ENCODE measurements around the gene BACH2. TPM values are rescaled to one million over a fixed set of nuclear protein-coding genes. Genes with fewer than 3 reads are reported as not detected.

Gene BACH2
- total RNA-seq, 2 donors from 2014 or later, result 5.2 to 5.7 TPM

DNA sequence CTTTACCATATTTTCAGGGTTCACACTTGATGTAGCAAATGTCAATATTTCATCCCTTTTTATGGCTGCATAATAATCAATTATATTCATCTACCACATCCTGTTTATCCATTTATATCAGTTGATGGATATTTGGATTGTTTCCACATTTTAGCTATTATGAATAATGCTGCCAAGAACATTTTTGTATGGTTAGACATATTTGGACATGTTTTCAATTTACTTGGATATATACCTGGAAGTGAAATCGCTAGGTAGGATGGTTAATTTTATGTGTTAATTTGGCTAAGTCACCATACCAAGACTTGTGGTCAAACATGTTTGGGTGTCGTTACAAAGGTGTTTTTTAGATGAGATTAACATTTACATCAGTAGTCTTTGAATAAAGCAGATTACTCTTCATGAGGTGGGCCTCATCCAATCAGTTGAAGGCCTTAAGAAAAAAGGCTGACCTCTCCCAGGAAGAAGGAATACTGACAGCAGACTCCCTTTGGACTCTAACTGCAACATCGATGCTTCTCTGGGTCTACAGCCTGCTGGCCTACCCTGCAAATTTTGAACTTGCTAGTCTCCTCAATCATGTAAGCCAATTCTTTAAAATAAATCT, 196.5 kb downstream of the BACH2 start:
- no peaks in the 10 kb centered on the region for H3K4me1 ChIP-seq (replicated peaks)
- H3K27me3 ChIP-seq (replicated peaks; ENCODE audit: insufficient read depth), result no peaks in the 10 kb centered on the region
- no peak for DNase-seq (ENCODE audit: low spot score)
- WGBS, result 87% methylated on average over 3 of the region's 3 CpGs
- intact Hi-C loops (cut with DNase I), result no loop called here
- H3K36me3 ChIP-seq, result no peaks in the 10 kb centered on the region
- TF ChIP-seq, protein P1, sequence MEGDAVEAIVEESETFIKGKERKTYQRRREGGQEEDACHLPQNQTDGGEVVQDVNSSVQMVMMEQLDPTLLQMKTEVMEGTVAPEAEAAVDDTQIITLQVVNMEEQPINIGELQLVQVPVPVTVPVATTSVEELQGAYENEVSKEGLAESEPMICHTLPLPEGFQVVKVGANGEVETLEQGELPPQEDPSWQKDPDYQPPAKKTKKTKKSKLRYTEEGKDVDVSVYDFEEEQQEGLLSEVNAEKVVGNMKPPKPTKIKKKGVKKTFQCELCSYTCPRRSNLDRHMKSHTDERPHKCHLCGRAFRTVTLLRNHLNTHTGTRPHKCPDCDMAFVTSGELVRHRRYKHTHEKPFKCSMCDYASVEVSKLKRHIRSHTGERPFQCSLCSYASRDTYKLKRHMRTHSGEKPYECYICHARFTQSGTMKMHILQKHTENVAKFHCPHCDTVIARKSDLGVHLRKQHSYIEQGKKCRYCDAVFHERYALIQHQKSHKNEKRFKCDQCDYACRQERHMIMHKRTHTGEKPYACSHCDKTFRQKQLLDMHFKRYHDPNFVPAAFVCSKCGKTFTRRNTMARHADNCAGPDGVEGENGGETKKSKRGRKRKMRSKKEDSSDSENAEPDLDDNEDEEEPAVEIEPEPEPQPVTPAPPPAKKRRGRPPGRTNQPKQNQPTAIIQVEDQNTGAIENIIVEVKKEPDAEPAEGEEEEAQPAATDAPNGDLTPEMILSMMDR (IDR thresholded peaks at IDR 0.05), result no peak
- peak; percentile 13 for TF ChIP-seq POLR2AphosphoS5 (IDR thresholded peaks at IDR 0.05)
- TF ChIP-seq POLR2A (IDR thresholded peaks at IDR 0.05), result no peak
- H3K27ac ChIP-seq, result no peak overlapping the region
- no peaks in the 10 kb centered on the region for H3K9me3 ChIP-seq
- H3K4me3 ChIP-seq, result no peak overlapping the region

DNA sequence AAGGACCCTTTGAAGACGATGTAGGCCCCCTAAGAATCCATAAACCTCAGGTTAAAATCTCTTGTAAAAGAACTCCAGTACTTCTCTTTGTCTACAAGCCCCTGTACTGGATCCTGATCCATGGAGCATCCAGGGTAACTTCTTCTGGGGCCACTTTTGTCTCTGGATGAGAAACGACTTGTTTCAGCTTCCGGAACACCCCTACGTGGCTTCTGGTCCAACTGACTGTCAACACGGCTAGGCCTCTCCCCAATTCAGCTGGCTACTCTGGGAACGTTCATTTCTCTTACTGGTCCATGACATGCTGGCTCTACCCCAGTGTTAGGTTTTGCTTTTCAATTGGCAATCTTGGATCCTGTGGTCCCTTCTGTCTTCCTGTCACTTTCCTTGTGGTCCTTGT, 198.0 kb downstream of the BACH2 start:
- Histone ChIP-seq H3K4me1 (replicated peaks) (no peaks in the 10 kb centered on the region), H3K9me3 (no peaks in the 10 kb centered on the region), H3K27ac (peak overlapping the region; percentile 48 to 67), H3K36me3 (no peaks in the 10 kb centered on the region), H3K27me3 (replicated peaks; ENCODE audit: insufficient read depth) (no peaks in the 10 kb centered on the region), H3K4me3 (no peak overlapping the region)
- intact Hi-C loops (cut with DNase I), result loop anchor here (2.0 to 10.0 kb wide), 4 partner anchors 119 to 376 kb away; partner anchors contain the start of gene BACH2
- whole genome bisulfite sequencing, result 36% methylated on average over 6 of the region's 6 CpGs
- DNase-seq (ENCODE audit: low spot score), result no peak
- TF ChIP-seq, protein P1 (IDR thresholded peaks at IDR 0.05), result no peak
- no peak for TF ChIP-seq POLR2A (IDR thresholded peaks at IDR 0.05)
- no peak for TF ChIP-seq POLR2AphosphoS5 (IDR thresholded peaks at IDR 0.05)

DNA sequence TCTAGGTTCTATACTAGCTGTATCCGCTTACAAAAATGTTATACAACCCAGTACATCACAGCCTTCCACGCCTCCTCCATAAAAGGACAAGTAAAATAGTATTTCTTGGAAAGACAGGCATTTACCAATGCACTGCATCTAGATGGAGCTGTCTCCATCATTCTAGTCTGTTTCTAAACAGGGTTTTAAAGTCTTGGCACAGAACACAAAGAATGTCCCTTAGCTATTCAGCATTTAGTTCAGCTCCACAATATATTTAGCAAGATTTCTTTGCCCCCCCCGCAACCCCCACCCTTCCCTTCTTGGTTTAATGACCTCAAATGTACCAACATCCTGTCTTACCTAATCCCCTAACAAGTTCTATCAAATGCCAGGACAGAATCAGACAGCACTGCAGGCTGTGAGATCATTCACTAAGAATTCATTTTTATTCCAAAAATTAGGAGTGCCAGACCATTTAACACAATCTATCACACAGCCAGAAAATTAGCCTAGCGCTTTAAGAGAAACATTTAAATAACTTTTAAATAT, 198.6 kb downstream of the BACH2 start:
- DNase-seq (ENCODE audit: low spot score), result peak; percentile 75
- Histone ChIP-seq H3K36me3 (no peaks in the 10 kb centered on the region), H3K9me3 (no peaks in the 10 kb centered on the region), H3K27ac (peak overlapping the region; percentile 48 to 67), H3K4me3 (no peak overlapping the region), H3K27me3 (replicated peaks; ENCODE audit: insufficient read depth) (no peaks in the 10 kb centered on the region), H3K4me1 (replicated peaks) (no peaks in the 10 kb centered on the region)
- 14% methylated on average over 4 of the region's 4 CpGs for WGBS
- TF ChIP-seq, protein P1 (IDR thresholded peaks at IDR 0.05), result peak in 3 of 4 experiments; percentile 15 to 46 (median 43)
- TF ChIP-seq POLR2A (IDR thresholded peaks at IDR 0.05), result no peak
- peak; percentile 82 for TF ChIP-seq POLR2AphosphoS5 (IDR thresholded peaks at IDR 0.05)
- intact Hi-C loops (cut with DNase I), result loop anchor here (2.0 to 10.0 kb wide), 4 partner anchors 119 to 377 kb away; partner anchors contain the start of gene BACH2

DNA sequence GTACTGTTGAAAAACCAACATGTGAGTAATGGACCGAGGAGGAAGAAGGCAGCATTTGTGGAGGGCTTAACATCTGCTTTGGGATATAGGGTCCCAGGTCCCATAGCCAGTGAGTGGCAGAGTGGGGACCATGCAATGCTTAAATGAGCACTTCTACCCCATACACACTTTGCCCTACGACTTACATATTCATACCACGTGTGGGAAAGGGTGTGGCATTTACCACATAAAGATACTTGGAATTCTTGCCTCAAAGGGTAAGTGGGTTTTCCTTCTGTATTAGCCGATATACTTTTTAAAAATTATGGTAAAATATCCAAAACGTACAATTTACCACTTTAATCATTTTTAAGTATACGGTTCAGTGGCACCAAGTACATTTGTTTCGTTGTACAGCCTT, 199.3 kb downstream of the BACH2 start:
- DNase-seq (ENCODE audit: low spot score), result no peak
- Histone ChIP-seq H3K4me1 (replicated peaks) (no peaks in the 10 kb centered on the region), H3K36me3 (no peaks in the 10 kb centered on the region), H3K4me3 (no peak overlapping the region), H3K27me3 (replicated peaks; ENCODE audit: insufficient read depth) (no peaks in the 10 kb centered on the region), H3K9me3 (no peaks in the 10 kb centered on the region), H3K27ac (peak overlapping the region; percentile 13 to 48)
- TF ChIP-seq POLR2AphosphoS5 (IDR thresholded peaks at IDR 0.05) (no peak), POLR2A (IDR thresholded peaks at IDR 0.05) (no peak)
- TF ChIP-seq, protein P1 (IDR thresholded peaks at IDR 0.05), result no peak
- intact Hi-C loops (cut with DNase I), result loop anchor here (5.0 to 10.0 kb wide), 3 partner anchors 120 to 377 kb away; partner anchors contain the start of gene BACH2
- WGBS, result 53% methylated on average over 7 of the region's 7 CpGs

DNA sequence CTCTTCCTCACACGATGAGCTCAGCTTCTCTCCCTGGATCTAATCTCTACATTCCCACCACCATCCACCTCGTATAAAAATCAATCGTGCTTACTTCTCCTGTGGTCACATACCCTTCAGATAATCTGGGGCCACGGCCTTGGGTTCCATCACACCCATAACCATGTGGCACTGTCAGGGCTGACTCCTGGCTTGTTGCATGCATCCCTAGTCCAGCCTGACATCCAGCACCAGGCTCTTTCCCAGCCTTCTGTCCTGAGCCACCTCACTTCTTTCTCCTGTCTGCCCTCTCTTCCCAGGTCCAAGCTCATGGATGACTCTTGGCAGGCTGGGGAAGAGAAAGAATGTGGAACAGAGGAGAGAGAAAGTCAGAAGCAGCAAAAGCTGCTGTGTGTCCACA, 199.8 kb downstream of the BACH2 start:
- no peaks in the 10 kb centered on the region for H3K4me1 ChIP-seq (replicated peaks)
- H3K4me3 ChIP-seq, result no peak overlapping the region
- no peak for DNase-seq (ENCODE audit: low spot score)
- intact Hi-C loops (cut with DNase I), result loop anchor here (5.0 to 10.0 kb wide), 3 partner anchors 120 to 378 kb away; partner anchors contain the start of gene BACH2
- TF ChIP-seq, protein P1 (IDR thresholded peaks at IDR 0.05), result no peak
- no peak for TF ChIP-seq POLR2AphosphoS5 (IDR thresholded peaks at IDR 0.05)
- no peak for TF ChIP-seq POLR2A (IDR thresholded peaks at IDR 0.05)
- no peaks in the 10 kb centered on the region for H3K36me3 ChIP-seq
- no peaks in the 10 kb centered on the region for H3K9me3 ChIP-seq
- 91% methylated on average over 4 of the region's 4 CpGs for WGBS
- H3K27me3 ChIP-seq (replicated peaks; ENCODE audit: insufficient read depth), result no peaks in the 10 kb centered on the region
- peak overlapping the region; percentile 13 to 48 for H3K27ac ChIP-seq
